Hepatocyte (in vitro differentiated cells): Measurements from ENCODE around the gene ZDHHC14. TPM values are rescaled to one million over a fixed set of nuclear protein-coding genes. Genes with fewer than 3 reads are reported as not detected.

ENCODE experiments used
- DNase-seq: peaks from one replicate; pipeline ENCODE4 v3.0.0-alpha.2; 2016; ENCODE audit warnings: low spot score
- H2AFZ ChIP-seq: fragments of 200-600 bp; sonication (generic); 2 replicates; pipeline ENCODE4 v1.6.0; 2016; ENCODE audit warnings: antibody characterized with exemption, mild to moderate bottlenecking
- H3K27ac ChIP-seq: fragments of 200-600 bp; sonication (generic); 2 replicates; pipeline ENCODE4 v1.5.1; 2016; ENCODE audit warnings: mild to moderate bottlenecking
- H3K27me3 ChIP-seq: fragments of 200-600 bp; sonication (generic); 2 replicates; pipeline ENCODE4 v1.6.1; 2016
- H3K36me3 ChIP-seq: fragments of 200-600 bp; sonication (generic); replicated peaks from 2 replicates; pipeline ENCODE4 v1.5.1; 2016; ENCODE audit warnings: low read depth; ENCODE audit not compliant: insufficient read depth
- H3K4me1 ChIP-seq: fragments of 200-600 bp; sonication (generic); 2 replicates; pipeline ENCODE4 v1.5.1; 2016; ENCODE audit warnings: mild to moderate bottlenecking, moderate library complexity; ENCODE audit not compliant: insufficient read depth
- H3K4me2 ChIP-seq: fragments of 200-600 bp; sonication (generic); 2 replicates; pipeline ENCODE4 v1.6.0; 2016
- H3K4me3 ChIP-seq: fragments of 200-600 bp; sonication (generic); 2 replicates; pipeline ENCODE4 v1.5.1; 2016; ENCODE audit warnings: mild to moderate bottlenecking
- H3K79me2 ChIP-seq: fragments of 200-600 bp; sonication (generic); 2 replicates; pipeline ENCODE4 v1.6.0; 2017; ENCODE audit warnings: mild to moderate bottlenecking
- H3K9me2 ChIP-seq: fragments of 200-600 bp; sonication (generic); replicated peaks from 2 replicates; pipeline ENCODE4 v1.6.0; 2017; ENCODE audit warnings: mild to moderate bottlenecking; ENCODE audit not compliant: insufficient read depth
- H3K9me3 ChIP-seq: fragments of 200-600 bp; sonication (generic); 2 replicates; pipeline ENCODE4 v1.5.1; 2016; ENCODE audit warnings: low read depth, mild to moderate bottlenecking
- H4K20me1 ChIP-seq: fragments of 200-600 bp; sonication (generic); 2 replicates; pipeline ENCODE4 v1.6.0; 2016; ENCODE audit warnings: mild to moderate bottlenecking; ENCODE audit not compliant: insufficient read depth, poor library complexity, severe bottlenecking
- CTCF ChIP-seq: fragments of 200-600 bp; sonication (generic); IDR thresholded peaks from 2 replicates; pipeline ENCODE4 v1.5.1; 2016; ENCODE audit warnings: antibody characterized with exemption, mild to moderate bottlenecking; ENCODE audit not compliant: poor library complexity
- EZH2 ChIP-seq: fragments of 200-600 bp; sonication (generic); IDR thresholded peaks from 2 replicates; pipeline ENCODE4 v1.6.1; 2016; ENCODE audit warnings: antibody characterized with exemption, mild to moderate bottlenecking, borderline replicate concordance
- EZH2phosphoT487 ChIP-seq: fragments of 200-600 bp; sonication (generic); IDR thresholded peaks from one replicate; pipeline ENCODE4 v1.6.1; 2018; ENCODE audit warnings: antibody characterized with exemption, mild to moderate bottlenecking, low read depth, moderate library complexity; ENCODE audit not compliant: unreplicated experiment, severe bottlenecking
- WGBS: methylation state at CpG from one replicate; pipeline ENCODE4 v1.1.6; 2016; ENCODE audit warnings: low lambda C conversion rate; ENCODE audit errors: missing lambda C conversion rate; 5-methylcytosine and 5-hydroxymethylcytosine counted together
- polyA plus RNA-seq: library from polyadenylated mRNA; unstranded; fragments of >200 nt; fragmentation: Nextera tagmentation; extraction: Ambion mirVana; gene quantifications from 2 replicates; pipeline ENCODE4 v1.2.1, GENCODE V29; 2016
- total RNA-seq: library from RNA; depleted of rRNA; stranded (reverse); fragments of >200 nt; gene quantifications from 2 replicates; pipeline ENCODE4 v1.2.3, GENCODE V29; 2014

Gene ZDHHC14
- total and polyA plus RNA-seq, 2 experiments from 2014 or later, result 11.8 to 25.2 TPM

- H4K20me1 ChIP-seq, result no peaks in the 10 kb centered on the region
- 96% methylated on average over 11 of the region's 11 CpGs for WGBS
- TF ChIP-seq EZH2, result no peak
- TF ChIP-seq CTCF, result no peak
- no peak for TF ChIP-seq EZH2phosphoT487
These were observed 51.9 kb downstream of the ZDHHC14 start for GRCh38 chr6:157432892-157433265.

GRCh38 chr6:157433678-157434081 is 52.7 kb downstream of the ZDHHC14 start:
- no peaks in the 10 kb centered on the region for H3K9me2 ChIP-seq
- WGBS, result 95% methylated on average over 3 of the region's 3 CpGs
- no peaks in the 10 kb centered on the region for H4K20me1 ChIP-seq
- peak overlapping the region; percentile 83 for H3K27ac ChIP-seq
- DNase-seq, result peak; percentile 27
- no peaks in the 10 kb centered on the region for H3K36me3 ChIP-seq
- TF ChIP-seq CTCF (no peak), EZH2 (no peak), EZH2phosphoT487 (no peak)
- H3K4me1 ChIP-seq, result peaks cover 20% of the 10 kb centered on the region
- peaks cover 44% of the 10 kb centered on the region for H3K79me2 ChIP-seq
- H3K9me3 ChIP-seq, result no peaks in the 10 kb centered on the region
- no peak overlapping the region for H2AFZ ChIP-seq
- no peaks in the 10 kb centered on the region for H3K27me3 ChIP-seq
- no peak overlapping the region for H3K4me3 ChIP-seq
- no peak overlapping the region for H3K4me2 ChIP-seq

More at GRCh38 chr6:157432892-157433265, 51.9 kb downstream of the ZDHHC14 start:
- no peaks in the 10 kb centered on the region for H3K27me3 ChIP-seq
- no peak overlapping the region for H3K4me3 ChIP-seq
- no peaks in the 10 kb centered on the region for H3K9me2 ChIP-seq
- no peak overlapping the region for H3K27ac ChIP-seq
- peaks cover 44% of the 10 kb centered on the region for H3K79me2 ChIP-seq
- no peak overlapping the region for H2AFZ ChIP-seq
- H3K4me1 ChIP-seq, result peaks cover 26% of the 10 kb centered on the region
- no peaks in the 10 kb centered on the region for H3K9me3 ChIP-seq
- H3K4me2 ChIP-seq, result no peak overlapping the region
- no peak for DNase-seq
- no peaks in the 10 kb centered on the region for H3K36me3 ChIP-seq

GRCh38 chr6:157434349-157435033 is 53.5 kb downstream of the ZDHHC14 start:
- Histone ChIP-seq H3K27me3 (no peaks in the 10 kb centered on the region), H3K4me2 (peak overlapping the region; percentile 19), H4K20me1 (no peaks in the 10 kb centered on the region), H3K36me3 (no peaks in the 10 kb centered on the region), H3K4me3 (no peak overlapping the region), H3K4me1 (peaks cover 20% of the 10 kb centered on the region), H3K9me2 (no peaks in the 10 kb centered on the region), H2AFZ (no peak overlapping the region), H3K9me3 (no peaks in the 10 kb centered on the region), H3K27ac (peak overlapping the region; percentile 79), H3K79me2 (peaks cover 42% of the 10 kb centered on the region)
- peak; percentile 38 for DNase-seq
- WGBS, result 79% methylated on average over 13 of the region's 13 CpGs
- TF ChIP-seq EZH2phosphoT487 (no peak), CTCF (no peak), EZH2 (no peak)
